ENCODE measurements around the gene PRRT4. TPM values are rescaled to one million over a fixed set of nuclear protein-coding genes. Genes with fewer than 3 reads are reported as not detected.
A peak's percentile ranks its signal among the peaks of the same experiment; 100 is the strongest.

Gene PRRT4
- total RNA-seq, 1 donor from 2014 or later = 6.8 TPM

DNA sequence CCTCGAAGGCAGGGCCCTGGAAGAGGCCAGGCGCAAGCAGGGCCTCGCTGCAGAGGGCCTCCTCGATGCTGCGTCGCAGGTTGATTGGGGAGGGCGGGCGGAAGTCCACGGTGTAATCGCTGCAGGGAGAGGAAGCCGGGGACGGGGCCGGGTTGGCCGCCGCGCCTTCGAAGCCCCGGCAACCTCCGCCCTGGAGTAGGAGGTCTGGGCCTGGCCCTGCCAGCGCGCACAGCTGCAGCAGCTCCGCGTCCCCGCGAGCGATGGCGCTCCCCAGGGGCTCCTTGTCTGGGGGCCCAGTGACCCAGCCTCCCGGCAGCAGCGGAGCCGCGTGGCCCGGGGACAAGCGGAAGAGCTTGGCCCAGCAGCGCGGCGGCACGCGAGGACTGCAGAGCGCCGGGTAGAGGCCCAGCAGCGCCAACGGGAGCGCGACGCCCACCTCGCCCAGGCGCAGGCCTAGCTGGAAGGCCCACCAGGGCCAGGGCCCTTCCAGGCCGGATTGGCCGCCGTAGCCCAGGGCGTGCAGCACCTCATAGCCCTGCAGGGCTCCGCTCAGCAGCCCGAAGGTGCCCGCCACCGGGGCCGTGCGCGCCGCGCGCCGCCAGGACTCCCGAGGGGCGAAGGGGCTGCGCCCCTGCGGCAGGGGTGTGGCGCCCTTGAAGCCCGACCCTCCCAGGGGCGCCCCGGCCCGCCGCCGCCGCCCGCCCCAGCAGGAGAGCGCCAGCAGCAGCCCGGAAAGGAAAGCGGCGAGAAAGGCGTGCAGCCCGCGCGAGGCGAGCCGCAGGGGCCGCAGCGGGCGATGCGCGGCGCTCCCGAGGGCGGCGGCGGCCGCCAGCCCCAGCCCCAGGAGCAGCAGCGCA, 10.0 kb downstream of the PRRT4 start:
- Histone ChIP-seq H3K9me3 (ENCODE audit: control insufficient read depth in 3 of 3, low read length in 3 of 3) (no peaks in the 10 kb centered on the region), H3K27me3 (ENCODE audit: control insufficient read depth in 3 of 3, insufficient read depth in 3 of 3, low read length in 3 of 3) (peaks cover 9 to 30% (median 17%) of the 10 kb centered on the region in 3 donors), H3K4me1 (ENCODE audit: control insufficient read depth in 3 of 3, insufficient read depth in 3 of 3, low read length in 3 of 3) (no peaks in the 10 kb centered on the region), H3K36me3 (ENCODE audit: control insufficient read depth in 3 of 3, insufficient read depth in 3 of 3, low read length in 3 of 3) (no peaks in the 10 kb centered on the region), H3K27ac (ENCODE audit: low read depth, low read length) (no peak overlapping the region), H3K4me3 (ENCODE audit: low read length in 3 of 3) (no peak overlapping the region), H3K9ac (ENCODE audit: low read depth in 1 of 3, low read length in 3 of 3) (peak overlapping the region in 1 of 3 donors; percentile 25)

DNA sequence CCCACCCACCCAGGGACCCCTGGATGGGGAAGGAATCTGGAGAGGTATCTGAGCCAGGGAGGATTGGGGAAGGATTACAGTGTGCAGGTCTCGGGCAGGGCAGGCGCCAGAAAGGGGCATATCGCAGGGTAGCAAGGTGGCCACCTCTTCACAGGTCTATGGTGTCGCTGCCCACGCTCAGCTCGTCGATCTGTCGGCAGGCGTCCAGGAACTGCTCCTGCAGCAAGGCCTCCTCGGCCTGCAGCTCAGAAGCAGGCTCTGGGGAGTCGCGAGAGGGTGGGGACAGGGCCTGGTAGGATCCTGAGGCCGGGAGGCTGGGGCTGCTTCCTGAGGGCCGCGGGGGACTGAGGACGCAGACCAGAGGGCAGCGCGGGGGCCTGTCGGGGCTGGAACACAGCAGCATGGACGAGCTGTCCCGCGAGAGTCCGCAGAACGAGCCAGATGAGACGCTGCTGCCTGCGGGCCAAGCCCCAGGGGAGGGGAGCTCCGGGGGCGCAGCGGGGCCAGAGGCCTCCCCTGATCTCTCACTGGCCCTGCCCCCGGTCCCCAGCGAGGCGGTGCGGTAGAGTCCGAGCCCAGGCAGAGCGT, 10.7 kb downstream of the PRRT4 start:
- H3K4me3 ChIP-seq (ENCODE audit: low read length in 3 of 3) = no peak overlapping the region

DNA sequence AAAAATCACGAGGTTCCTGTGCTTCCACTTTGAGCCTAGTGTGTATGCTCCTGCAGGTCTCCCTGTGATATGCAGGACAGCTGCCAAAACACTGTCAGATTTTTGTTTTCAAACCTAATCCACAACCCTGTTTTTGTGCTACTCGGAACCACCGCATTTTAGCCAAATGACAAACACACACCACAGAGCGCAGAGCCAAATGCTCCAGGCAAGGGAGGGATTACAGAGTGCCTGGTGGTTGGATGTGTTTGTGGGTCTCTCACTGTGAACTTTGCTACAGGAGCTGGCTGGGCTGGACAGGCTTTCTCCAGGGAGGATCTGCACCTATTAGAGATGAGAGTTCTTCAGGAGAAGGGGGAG, 12.0 kb downstream of the PRRT4 start:
- Histone ChIP-seq H3K27ac (ENCODE audit: low read depth, low read length) (no peak overlapping the region), H3K27me3 (ENCODE audit: control insufficient read depth in 3 of 3, insufficient read depth in 3 of 3, low read length in 3 of 3) (peaks cover 9 to 30% (median 17%) of the 10 kb centered on the region in 3 donors), H3K9ac (ENCODE audit: low read depth in 1 of 3, low read length in 3 of 3) (no peak overlapping the region), H3K4me3 (ENCODE audit: low read length in 3 of 3) (no peak overlapping the region), H3K4me1 (ENCODE audit: control insufficient read depth in 3 of 3, insufficient read depth in 3 of 3, low read length in 3 of 3) (no peaks in the 10 kb centered on the region), H3K9me3 (ENCODE audit: control insufficient read depth in 3 of 3, low read length in 3 of 3) (no peaks in the 10 kb centered on the region), H3K36me3 (ENCODE audit: control insufficient read depth in 3 of 3, insufficient read depth in 3 of 3, low read length in 3 of 3) (no peaks in the 10 kb centered on the region)

More for the DNA sequence above, 10.7 kb downstream of the PRRT4 start:
- H3K9me3 ChIP-seq (ENCODE audit: control insufficient read depth in 3 of 3, low read length in 3 of 3) = no peaks in the 10 kb centered on the region
- no peak overlapping the region for H3K27ac ChIP-seq (ENCODE audit: low read depth, low read length)
- no peaks in the 10 kb centered on the region for H3K36me3 ChIP-seq (ENCODE audit: control insufficient read depth in 3 of 3, insufficient read depth in 3 of 3, low read length in 3 of 3)
- no peak overlapping the region for H3K9ac ChIP-seq (ENCODE audit: low read depth in 1 of 3, low read length in 3 of 3)
- H3K27me3 ChIP-seq (ENCODE audit: control insufficient read depth in 3 of 3, insufficient read depth in 3 of 3, low read length in 3 of 3) = peaks cover 9 to 30% (median 17%) of the 10 kb centered on the region in 3 donors
- H3K4me1 ChIP-seq (ENCODE audit: control insufficient read depth in 3 of 3, insufficient read depth in 3 of 3, low read length in 3 of 3) = no peaks in the 10 kb centered on the region

DNA sequence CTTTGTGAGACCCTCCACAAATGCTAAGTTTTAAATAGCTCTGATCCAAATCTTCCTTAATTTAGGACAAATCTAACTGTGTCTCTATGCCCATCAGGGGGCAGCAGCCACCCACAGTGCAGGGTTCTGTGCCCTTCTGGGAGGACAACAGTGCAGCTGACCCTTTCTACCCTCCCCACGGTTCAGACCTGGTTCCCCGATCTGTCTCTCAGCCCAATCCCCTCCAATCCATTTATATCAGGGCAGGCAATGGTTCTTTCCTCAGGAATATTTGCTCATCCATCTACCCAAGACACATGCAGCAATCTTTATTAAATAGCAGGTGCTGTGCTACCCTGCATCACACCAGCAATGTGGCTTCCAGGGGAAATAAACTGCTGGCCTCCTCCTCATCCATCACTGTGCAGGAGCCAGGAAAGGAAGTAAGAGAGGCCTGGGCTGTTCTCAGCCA, 13.8 kb downstream of the PRRT4 start:
- Histone ChIP-seq H3K36me3 (ENCODE audit: control insufficient read depth in 3 of 3, insufficient read depth in 3 of 3, low read length in 3 of 3) (no peaks in the 10 kb centered on the region), H3K27ac (ENCODE audit: low read depth, low read length) (no peak overlapping the region), H3K4me1 (ENCODE audit: control insufficient read depth in 3 of 3, insufficient read depth in 3 of 3, low read length in 3 of 3) (peaks cover 6 to 9% (median 8%) of the 10 kb centered on the region in 3 donors), H3K9me3 (ENCODE audit: control insufficient read depth in 3 of 3, low read length in 3 of 3) (no peaks in the 10 kb centered on the region), H3K9ac (ENCODE audit: low read depth in 1 of 3, low read length in 3 of 3) (no peak overlapping the region), H3K4me3 (ENCODE audit: low read length in 3 of 3) (no peak overlapping the region), H3K27me3 (ENCODE audit: control insufficient read depth in 3 of 3, insufficient read depth in 3 of 3, low read length in 3 of 3) (peaks cover 5 to 19% (median 11%) of the 10 kb centered on the region in 3 donors)

DNA sequence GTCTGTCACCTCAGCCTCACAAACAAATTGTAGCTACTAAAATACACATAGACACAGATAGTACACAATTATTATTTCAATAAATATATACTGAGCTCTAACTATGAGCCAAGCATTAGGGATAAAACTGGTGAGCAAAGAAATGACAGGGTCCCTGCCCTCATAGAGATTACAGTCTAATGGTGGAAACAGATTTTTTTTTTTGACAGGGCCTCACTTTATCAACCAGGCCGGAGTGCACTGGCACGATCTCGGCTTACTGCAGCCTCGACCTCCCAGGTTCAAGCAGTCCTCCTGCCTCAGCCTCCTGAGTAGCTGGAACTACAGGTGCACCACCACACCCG, 17.1 kb downstream of the PRRT4 start:
- Histone ChIP-seq H3K9me3 (ENCODE audit: control insufficient read depth in 3 of 3, low read length in 3 of 3) (no peaks in the 10 kb centered on the region), H3K36me3 (ENCODE audit: control insufficient read depth in 3 of 3, insufficient read depth in 3 of 3, low read length in 3 of 3) (peaks cover 0 to 6% (median 4%) of the 10 kb centered on the region in 3 donors), H3K27me3 (ENCODE audit: control insufficient read depth in 3 of 3, insufficient read depth in 3 of 3, low read length in 3 of 3) (peaks cover 0 to 3% (median 0%) of the 10 kb centered on the region in 3 donors), H3K27ac (ENCODE audit: low read depth, low read length) (no peak overlapping the region), H3K4me1 (ENCODE audit: control insufficient read depth in 3 of 3, insufficient read depth in 3 of 3, low read length in 3 of 3) (peaks cover 19 to 27% (median 25%) of the 10 kb centered on the region in 3 donors), H3K9ac (ENCODE audit: low read depth in 1 of 3, low read length in 3 of 3) (peak overlapping the region in 1 of 3 donors; percentile 85), H3K4me3 (ENCODE audit: low read length in 3 of 3) (peak overlapping the region in 2 of 3 donors; percentile 86 to 96)

DNA sequence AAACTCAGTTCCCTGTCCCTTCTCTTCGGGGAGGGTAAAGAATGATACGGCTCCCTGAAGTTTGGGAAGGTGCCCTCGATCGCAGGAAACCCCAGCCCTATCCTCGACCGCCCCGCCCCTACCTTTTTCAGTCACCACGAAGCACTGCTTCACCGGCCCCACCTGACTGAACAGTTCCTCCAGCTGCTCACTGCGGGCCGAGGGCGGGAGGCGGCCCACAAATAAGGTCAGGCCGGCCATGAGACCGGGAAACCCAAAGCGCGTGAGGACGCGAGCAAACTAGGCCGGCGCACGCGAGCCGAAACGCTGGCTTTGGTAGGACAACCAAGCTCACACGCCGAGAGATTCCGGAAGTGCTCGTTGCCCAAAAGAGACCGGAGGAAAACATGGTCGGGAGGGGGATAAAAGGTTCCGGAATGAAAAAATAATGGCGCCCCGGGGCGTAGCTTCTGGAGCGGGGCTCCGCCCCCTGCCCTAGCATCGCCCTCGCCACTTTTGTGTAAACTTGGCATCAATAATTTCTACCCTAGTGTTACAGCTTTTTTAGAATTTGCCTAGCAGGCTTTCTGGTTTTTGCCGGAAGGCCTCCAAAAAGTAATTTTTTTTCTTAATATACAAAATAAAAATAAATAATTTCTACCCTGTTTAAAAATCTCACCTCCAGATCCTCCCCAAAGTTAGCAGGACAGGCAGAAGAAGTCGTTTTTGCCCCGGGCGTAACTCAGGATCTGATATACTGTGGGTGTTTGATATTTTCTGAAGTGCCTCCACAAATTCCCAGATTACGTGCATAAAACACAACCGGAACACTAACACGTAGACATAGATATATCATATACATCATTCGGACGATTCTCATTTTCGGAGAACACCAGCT, 17.7 kb downstream of the PRRT4 start, which contains the start of gene RBM28:
Gene RBM28 (minus strand): TSS at position 355 of the 877 bp plus-strand sequence. CDS start 115 bp downstream, at position 240.
- H3K4me3 ChIP-seq (ENCODE audit: low read length in 3 of 3) = peak within 1 kb of the TSS; percentile 86 to 100 (median 96)
- peaks cover 0 to 10% (median 10%) of the 10 kb centered on the region in 3 donors for H3K36me3 ChIP-seq (ENCODE audit: control insufficient read depth in 3 of 3, insufficient read depth in 3 of 3, low read length in 3 of 3)
- peaks cover 0 to 3% (median 0%) of the 10 kb centered on the region in 3 donors for H3K27me3 ChIP-seq (ENCODE audit: control insufficient read depth in 3 of 3, insufficient read depth in 3 of 3, low read length in 3 of 3)
- H3K9me3 ChIP-seq (ENCODE audit: control insufficient read depth in 3 of 3, low read length in 3 of 3) = no peaks in the 10 kb centered on the region
- H3K27ac ChIP-seq (ENCODE audit: low read depth, low read length) = peak within 1 kb of the TSS; percentile 83
- H3K4me1 ChIP-seq (ENCODE audit: control insufficient read depth in 3 of 3, insufficient read depth in 3 of 3, low read length in 3 of 3) = peaks cover 19 to 27% (median 25%) of the 10 kb centered on the region in 3 donors
- peak within 1 kb of the TSS; percentile 85 to 98 (median 92) for H3K9ac ChIP-seq (ENCODE audit: low read depth in 1 of 3, low read length in 3 of 3)

DNA sequence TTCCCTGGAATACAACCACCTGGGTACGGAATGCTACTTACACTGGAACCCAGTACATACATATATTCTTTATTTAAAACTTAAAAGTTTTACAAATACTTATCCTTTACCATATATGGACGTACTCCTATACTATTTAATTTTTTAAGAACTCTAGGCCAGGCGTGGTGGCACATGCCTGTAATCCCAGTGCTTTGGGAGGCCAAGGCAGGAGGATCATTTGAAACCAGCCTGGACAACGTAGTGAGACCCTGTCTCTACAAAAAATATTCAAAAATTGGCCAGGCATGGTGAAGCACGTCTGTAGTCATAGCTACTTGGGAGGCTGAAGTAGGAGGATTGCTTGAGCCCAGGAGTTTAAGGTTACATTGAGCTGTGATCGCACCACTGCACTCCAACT, 19.8 kb downstream of the PRRT4 start:
- Histone ChIP-seq H3K4me3 (ENCODE audit: low read length in 3 of 3) (peak overlapping the region in 1 of 3 donors; percentile 2), H3K36me3 (ENCODE audit: control insufficient read depth in 3 of 3, insufficient read depth in 3 of 3, low read length in 3 of 3) (peaks cover 15 to 25% (median 19%) of the 10 kb centered on the region in 3 donors), H3K9ac (ENCODE audit: low read depth in 1 of 3, low read length in 3 of 3) (no peak overlapping the region), H3K9me3 (ENCODE audit: control insufficient read depth in 3 of 3, low read length in 3 of 3) (no peaks in the 10 kb centered on the region), H3K27ac (ENCODE audit: low read depth, low read length) (no peak overlapping the region), H3K4me1 (ENCODE audit: control insufficient read depth in 3 of 3, insufficient read depth in 3 of 3, low read length in 3 of 3) (peaks cover 19 to 27% (median 25%) of the 10 kb centered on the region in 3 donors), H3K27me3 (ENCODE audit: control insufficient read depth in 3 of 3, insufficient read depth in 3 of 3, low read length in 3 of 3) (no peaks in the 10 kb centered on the region)

DNA sequence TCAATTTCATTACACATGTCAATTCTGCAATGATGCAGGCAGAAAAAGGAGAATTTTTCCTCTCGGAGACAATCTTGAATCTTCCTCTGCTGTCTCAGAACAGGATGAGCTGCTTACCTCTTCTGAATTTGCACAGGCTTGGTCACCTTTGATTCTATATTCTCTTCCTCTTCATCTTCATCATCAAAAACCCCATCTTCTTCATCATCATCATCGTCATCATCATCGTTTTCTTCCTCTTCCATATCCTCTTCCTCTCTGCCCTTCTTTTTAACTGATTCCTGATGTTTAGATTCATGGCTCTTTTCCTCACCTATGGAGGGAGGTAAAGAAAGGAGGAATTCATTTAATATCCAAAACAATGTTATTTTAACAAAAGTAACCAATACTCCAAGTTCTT, 25.8 kb downstream of the PRRT4 start:
- H3K9ac ChIP-seq (ENCODE audit: low read depth in 1 of 3, low read length in 3 of 3) = no peak overlapping the region
- H3K27ac ChIP-seq (ENCODE audit: low read depth, low read length) = no peak overlapping the region
- peaks cover 41 to 68% (median 65%) of the 10 kb centered on the region in 3 donors for H3K36me3 ChIP-seq (ENCODE audit: control insufficient read depth in 3 of 3, insufficient read depth in 3 of 3, low read length in 3 of 3)
- H3K4me3 ChIP-seq (ENCODE audit: low read length in 3 of 3) = no peak overlapping the region
- no peaks in the 10 kb centered on the region for H3K9me3 ChIP-seq (ENCODE audit: control insufficient read depth in 3 of 3, low read length in 3 of 3)
- H3K27me3 ChIP-seq (ENCODE audit: control insufficient read depth in 3 of 3, insufficient read depth in 3 of 3, low read length in 3 of 3) = no peaks in the 10 kb centered on the region
- H3K4me1 ChIP-seq (ENCODE audit: control insufficient read depth in 3 of 3, insufficient read depth in 3 of 3, low read length in 3 of 3) = peaks cover 0 to under 1% (median 0%) of the 10 kb centered on the region in 3 donors

DNA sequence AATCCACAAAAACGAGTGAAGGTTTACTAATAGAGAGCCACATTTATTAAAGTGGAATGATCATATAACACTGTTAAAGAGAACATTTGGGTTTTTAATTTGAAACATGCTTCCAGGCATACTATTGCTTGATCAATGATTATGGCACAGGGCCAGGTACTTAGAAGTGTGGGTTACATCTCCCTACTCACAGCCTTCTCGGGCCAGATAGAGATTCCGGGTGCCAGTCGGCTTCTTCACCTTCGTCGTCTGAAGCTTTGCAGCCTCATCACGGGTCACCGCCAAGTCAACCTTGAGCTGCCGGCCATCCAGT, 37.2 kb downstream of the PRRT4 start:
- peaks cover 0 to 6% (median 6%) of the 10 kb centered on the region in 3 donors for H3K4me1 ChIP-seq (ENCODE audit: control insufficient read depth in 3 of 3, insufficient read depth in 3 of 3, low read length in 3 of 3)
- no peak overlapping the region for H3K9ac ChIP-seq (ENCODE audit: low read depth in 1 of 3, low read length in 3 of 3)
- H3K27me3 ChIP-seq (ENCODE audit: control insufficient read depth in 3 of 3, insufficient read depth in 3 of 3, low read length in 3 of 3) = no peaks in the 10 kb centered on the region
- peaks cover 27 to 78% (median 73%) of the 10 kb centered on the region in 3 donors for H3K36me3 ChIP-seq (ENCODE audit: control insufficient read depth in 3 of 3, insufficient read depth in 3 of 3, low read length in 3 of 3)
- H3K9me3 ChIP-seq (ENCODE audit: control insufficient read depth in 3 of 3, low read length in 3 of 3) = no peaks in the 10 kb centered on the region
- no peak overlapping the region for H3K27ac ChIP-seq (ENCODE audit: low read depth, low read length)
- no peak overlapping the region for H3K4me3 ChIP-seq (ENCODE audit: low read length in 3 of 3)

Data from skeletal muscle tissue (tissue), 4 donors.